Measurements from ENCODE around the gene ARHGAP33.

ARHGAP33 gene

GRCh38 chr19:35740423-35741202 lies 34.8 kb upstream of the ARHGAP33 start:
- peak; percentile 99 for DNase-seq (ENCODE audit: low read depth, low spot score)

- no peak for DNase-seq (ENCODE audit: low read depth, low spot score)
Measured at GRCh38 chr19:35741203-35741515, 34.2 kb upstream of the ARHGAP33 start.

- DNase-seq (ENCODE audit: low read depth, low spot score) = no peak
Measured at GRCh38 chr19:35742121-35742724, 33.1 kb upstream of the ARHGAP33 start, which contains the start of gene IGFLR1. Gene IGFLR1 (minus strand): TSS chr19:35742452. CDS start chr19:35741180, 1,272 bp downstream.

GRCh38 chr19:35743640-35744429 lies 31.5 kb upstream of the ARHGAP33 start:
- DNase-seq (ENCODE audit: low read depth, low spot score) = no peak

DNA sequence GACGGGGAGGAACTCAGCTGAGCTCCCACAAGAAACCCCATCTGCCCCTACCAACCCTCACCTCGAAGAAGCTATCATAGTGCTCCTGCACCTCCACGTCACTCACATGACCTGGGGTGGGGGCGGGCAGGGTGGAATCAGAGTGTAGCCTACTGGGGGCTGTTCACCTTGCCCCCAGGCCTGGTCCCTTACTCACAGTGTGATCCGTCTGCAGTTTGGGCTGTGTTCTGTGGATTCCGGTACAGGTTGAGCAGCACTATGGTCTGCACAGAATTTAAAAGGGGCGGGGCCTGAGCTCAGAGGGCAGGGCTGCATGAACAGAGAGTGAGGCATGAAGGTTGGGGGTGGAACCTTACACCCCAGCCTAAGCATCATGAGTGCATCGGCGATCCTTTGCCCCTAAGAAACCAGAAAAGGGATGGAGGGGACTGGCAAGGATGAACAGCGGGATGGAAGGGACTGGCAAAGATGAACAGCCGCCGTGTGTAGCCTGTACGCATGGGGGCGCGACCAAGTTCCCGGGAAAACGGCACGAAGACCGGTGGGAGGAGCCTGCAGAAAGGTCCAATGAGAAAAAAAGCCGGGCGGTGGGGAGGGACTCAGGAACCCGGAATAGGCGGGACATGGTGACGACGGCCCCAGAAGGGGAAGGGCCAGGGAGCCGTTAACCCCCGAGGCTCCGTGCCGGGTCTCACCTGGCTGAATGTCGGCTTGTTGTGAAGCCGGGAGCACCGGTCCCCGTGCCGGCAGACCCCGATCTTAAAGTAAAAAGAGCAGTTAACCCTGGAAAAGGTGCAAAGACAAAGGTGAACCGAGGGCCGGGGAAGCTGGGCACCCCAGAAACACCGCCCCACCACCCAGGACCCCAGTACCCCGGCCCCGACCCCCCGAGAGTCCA lies 30.7 kb upstream of the ARHGAP33 start:
- peak; percentile 99 for DNase-seq (ENCODE audit: low read depth, low spot score)

- peak; percentile 99 for DNase-seq (ENCODE audit: low read depth, low spot score)
Measured at GRCh38 chr19:35745328-35746086, 29.9 kb upstream of the ARHGAP33 start, which contains the start of the genes PSENEN and U2AF1L4. Gene PSENEN (plus strand): TSS chr19:35745651. CDS start chr19:35745931, 280 bp downstream. Gene U2AF1L4 (minus strand): TSS chr19:35745418. CDS start chr19:35745391, 27 bp downstream.

DNA sequence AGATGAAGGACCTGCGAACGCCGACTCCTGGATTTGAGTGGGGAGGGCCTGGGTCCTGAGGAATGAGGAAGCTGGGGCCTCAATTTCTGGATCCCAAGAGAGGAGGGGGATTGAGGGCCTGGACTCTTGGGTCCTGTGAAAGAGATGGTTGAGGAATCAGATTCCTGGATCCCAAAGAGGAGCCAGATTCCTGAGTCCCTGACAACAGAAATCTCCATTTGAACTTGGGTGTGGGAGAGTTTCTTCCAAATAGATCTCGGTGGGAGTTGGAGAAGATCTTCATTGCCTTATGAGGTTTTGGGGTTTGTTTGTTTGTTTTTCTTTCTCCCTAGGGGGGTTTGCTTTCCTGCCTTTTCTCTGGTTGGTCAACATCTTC lies 29.3 kb upstream of the ARHGAP33 start:
- no peak for DNase-seq (ENCODE audit: low read depth, low spot score)

DNA sequence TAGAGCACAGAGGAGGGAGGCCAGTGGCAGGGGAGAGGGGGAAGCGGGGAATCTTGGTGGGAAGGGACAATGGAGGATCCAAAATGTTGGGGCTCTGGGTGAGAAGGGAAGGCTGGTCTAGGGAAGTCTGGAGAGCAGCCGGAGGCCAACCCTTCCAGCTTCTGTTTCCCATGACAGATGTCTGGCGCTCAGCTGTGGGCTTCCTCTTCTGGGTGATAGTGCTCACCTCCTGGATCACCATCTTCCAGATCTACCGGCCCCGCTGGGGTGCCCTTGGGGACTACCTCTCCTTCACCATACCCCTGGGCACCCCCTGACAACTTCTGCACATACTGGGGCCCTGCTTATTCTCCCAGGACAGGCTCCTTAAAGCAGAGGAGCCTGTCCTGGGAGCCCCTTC lies 28.8 kb upstream of the ARHGAP33 start:
- no peak for DNase-seq (ENCODE audit: low read depth, low spot score)

DNA sequence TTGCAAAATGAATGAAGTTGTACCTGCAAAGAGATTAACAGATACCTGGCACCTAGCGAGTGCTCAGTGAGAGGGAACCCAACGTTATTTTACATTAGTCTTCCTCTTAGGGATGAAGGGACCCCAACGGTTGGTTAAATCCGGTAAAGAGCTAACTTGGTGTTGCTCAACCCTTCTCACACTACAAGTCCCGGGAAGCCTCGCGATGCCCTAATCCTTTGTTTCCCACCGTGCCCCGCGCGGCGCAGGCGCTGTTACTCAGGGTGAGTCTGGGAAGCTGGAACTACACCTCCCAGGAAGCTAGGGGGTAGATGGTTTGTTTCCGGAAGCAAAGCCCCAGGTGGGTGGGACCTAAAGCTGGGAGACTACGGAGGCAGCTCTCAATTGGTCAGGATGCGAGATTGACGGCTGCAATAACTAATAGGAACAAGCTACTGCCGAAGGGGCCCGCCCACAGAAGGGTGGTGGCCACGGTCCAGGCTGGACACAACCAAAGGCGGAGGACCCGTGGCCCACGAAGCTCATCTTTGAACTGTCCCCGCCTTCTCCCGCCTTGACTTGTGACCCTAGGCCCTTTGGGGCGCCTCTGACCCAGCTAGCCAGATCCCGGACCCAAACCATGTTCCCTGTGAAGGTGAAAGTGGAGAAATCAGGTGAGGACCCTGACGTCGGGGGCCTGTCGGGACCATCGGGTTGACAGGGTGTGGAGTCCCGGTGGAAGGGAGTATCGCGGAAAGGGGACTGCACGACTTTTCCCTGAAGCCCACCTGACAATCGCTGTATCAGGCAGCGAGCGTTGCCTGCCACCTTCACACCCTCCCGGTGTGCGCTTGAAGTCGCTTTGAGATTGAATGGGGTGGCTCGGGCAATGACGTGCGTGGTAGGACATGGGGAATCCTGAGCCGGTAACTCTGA lies 27.0 kb upstream of the ARHGAP33 start, which contains the start of gene LIN37:
Gene LIN37 (plus strand): TSS at position 471 of the 915 bp plus-strand sequence. CDS start 149 bp downstream, at position 620.
- peak; percentile 100 for DNase-seq (ENCODE audit: low read depth, low spot score)

- DNase-seq (ENCODE audit: low read depth, low spot score) = peak; percentile 87
Measured at GRCh38 chr19:35750167-35750566, 25.2 kb upstream of the ARHGAP33 start.

DNA sequence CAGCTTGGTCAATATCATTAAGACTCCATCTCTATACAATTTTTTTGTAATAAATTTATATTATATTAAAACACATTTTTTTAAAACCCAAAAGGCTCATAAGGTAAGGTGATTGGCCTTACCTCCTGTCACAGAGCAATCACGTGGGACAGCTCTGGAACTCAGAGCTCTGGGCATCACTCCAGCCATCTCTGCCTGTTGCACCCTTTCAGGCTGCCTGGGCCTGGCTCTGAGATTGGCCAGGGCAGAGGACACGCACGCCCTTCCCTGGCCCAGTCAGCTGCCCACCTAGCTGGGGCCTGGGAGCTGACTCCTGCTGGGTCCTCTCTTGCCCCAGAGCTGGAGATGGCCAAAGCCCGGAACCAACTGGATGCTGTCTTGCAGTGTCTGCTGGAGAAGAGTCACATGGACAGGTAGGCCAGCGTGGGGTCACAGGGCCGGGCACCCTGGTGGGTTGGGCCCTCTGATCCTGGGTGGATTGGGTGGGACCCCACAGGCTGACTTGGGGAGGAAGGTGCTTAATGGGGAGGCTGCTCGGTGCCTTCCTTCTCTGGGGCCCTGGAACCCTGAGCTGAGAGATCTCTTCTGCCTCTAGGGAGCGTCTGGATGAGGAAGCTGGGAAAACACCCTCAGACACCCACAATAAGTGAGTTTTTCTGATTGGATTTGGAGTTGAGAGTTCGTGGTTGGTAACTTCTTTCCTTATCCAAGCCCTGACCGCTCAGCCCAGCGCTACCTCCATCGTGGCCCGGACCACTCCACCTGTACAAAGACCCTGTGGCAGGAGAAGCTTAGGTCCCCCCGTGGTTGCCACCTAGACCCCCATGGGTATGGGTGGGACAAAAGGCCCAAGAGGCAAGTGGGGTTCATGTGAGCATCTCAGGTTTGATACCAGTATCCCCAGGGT lies 23.3 kb upstream of the ARHGAP33 start:
- no peak for DNase-seq (ENCODE audit: low read depth, low spot score)

GRCh38 chr19:35752746-35753350 lies 22.5 kb upstream of the ARHGAP33 start:
- DNase-seq (ENCODE audit: low read depth, low spot score) = no peak

DNA sequence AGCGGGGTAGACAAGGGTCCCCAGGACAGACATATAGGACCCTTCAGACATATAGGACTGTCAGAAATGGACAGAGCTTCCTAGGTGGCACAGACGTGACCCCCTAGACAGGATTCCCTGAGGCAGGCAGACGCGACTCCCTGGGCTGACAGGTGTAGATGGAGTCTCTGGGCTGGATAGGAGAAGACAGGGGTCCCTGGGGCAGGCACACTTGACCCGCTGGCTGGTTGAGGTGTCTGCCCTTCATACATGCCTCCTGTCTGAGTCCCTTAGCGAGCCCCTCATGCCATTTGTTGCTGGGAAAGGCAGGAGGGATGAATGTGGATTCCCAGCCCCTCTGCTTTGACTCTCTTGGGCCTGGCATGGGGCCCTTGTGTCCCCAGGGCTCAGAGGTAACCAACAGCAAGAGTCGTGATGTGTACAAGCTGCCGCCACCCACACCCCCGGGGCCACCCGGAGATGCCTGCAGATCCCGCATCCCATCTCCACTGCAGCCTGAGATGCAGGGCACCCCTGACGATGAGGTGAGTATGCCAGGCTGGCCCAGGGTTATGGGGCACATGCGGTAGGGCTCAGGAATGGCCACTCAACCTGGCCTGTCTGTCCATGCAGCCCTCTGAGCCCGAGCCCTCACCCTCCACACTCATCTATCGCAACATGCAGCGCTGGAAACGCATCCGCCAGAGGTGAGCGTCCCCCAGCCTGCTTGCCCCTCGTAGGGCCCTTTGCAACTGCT lies 21.6 kb upstream of the ARHGAP33 start:
- no peak for DNase-seq (ENCODE audit: low read depth, low spot score)

- no peak for DNase-seq (ENCODE audit: low read depth, low spot score)
Measured at GRCh38 chr19:35754370-35755130, 20.8 kb upstream of the ARHGAP33 start.

- peak; percentile 29 for DNase-seq (ENCODE audit: low read depth, low spot score)
Measured at GRCh38 chr19:35755131-35755549, 20.2 kb upstream of the ARHGAP33 start.

Measured in ELF-1 (cell line).